IMR-90 (cell line): ENCODE measurements around the gene SLC15A1.

Experiments
- MXI1 ChIP-seq: IDR thresholded peaks from 2 replicates; pipeline ENCODE4 v1.6.1; 2012; ENCODE audit warnings: low read depth, mild to moderate bottlenecking, low read length, moderate library complexity, borderline replicate concordance
- RFX5 ChIP-seq: IDR thresholded peaks from 2 replicates; pipeline ENCODE4 v1.8.0; 2012; ENCODE audit warnings: low read depth, mild to moderate bottlenecking, low read length, moderate library complexity
- TF ChIP-seq, protein P1 (sequence below): conservative IDR thresholded peaks from 2 replicates; pipeline ENCODE4 v1.5.1; 2012; ENCODE audit warnings: mild to moderate bottlenecking, low read depth, low read length, improper control_type of control experiment

DNA sequence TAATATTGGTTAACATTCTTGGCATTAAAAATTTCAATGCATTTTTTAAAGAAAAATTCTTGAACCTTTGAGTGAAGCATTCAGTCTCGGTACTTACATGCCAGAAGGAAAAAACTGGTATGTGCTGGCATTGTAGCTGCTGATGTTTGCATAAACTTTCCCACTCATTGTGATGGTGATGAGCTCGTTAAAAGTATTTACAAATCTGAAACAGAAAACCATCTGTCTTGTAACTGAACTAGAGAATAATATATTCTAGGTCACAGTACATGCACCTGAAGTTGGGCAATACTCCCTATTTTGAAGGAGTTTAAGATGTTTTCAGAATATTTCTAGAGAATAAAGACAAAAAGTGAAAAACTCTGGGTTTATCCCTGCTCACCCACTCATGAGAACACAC, 64.1 kb downstream of the SLC15A1 start:
- TF ChIP-seq RFX5 (no peak), MXI1 (no peak)
- TF ChIP-seq, protein P1, sequence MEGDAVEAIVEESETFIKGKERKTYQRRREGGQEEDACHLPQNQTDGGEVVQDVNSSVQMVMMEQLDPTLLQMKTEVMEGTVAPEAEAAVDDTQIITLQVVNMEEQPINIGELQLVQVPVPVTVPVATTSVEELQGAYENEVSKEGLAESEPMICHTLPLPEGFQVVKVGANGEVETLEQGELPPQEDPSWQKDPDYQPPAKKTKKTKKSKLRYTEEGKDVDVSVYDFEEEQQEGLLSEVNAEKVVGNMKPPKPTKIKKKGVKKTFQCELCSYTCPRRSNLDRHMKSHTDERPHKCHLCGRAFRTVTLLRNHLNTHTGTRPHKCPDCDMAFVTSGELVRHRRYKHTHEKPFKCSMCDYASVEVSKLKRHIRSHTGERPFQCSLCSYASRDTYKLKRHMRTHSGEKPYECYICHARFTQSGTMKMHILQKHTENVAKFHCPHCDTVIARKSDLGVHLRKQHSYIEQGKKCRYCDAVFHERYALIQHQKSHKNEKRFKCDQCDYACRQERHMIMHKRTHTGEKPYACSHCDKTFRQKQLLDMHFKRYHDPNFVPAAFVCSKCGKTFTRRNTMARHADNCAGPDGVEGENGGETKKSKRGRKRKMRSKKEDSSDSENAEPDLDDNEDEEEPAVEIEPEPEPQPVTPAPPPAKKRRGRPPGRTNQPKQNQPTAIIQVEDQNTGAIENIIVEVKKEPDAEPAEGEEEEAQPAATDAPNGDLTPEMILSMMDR, result no peak
